ENCODE data around the gene IKZF2. TPM values are rescaled to one million over a fixed set of nuclear protein-coding genes. Genes with fewer than 3 reads are reported as not detected.

The IKZF2 gene
- total RNA-seq, 2 experiments from 2014 or later, result 20.0 to 45.1 TPM

GRCh38 chr2:213152888-213153287 is 1.5 kb upstream of the IKZF2 start:
- intact Hi-C loops (cut with micrococcal nuclease; ENCODE audit: unreplicated experiment), result loop anchor here (1.0 kb wide), 4 partner anchors 13 to 467 kb away; no protein-coding TSS in a partner anchor
- peak overlapping the region; percentile 48; the same call in 1 of the 2 replicates for H2AFZ ChIP-seq (ENCODE audit: low read length)
- peak overlapping the region; percentile 97 for H3K4me2 ChIP-seq (ENCODE audit: low read length)
- H3K4me3 ChIP-seq (ENCODE audit: low read depth, low read length, poor library complexity, severe bottlenecking), result peak overlapping the region; percentile 84
- peak overlapping the region; percentile 92 for H3K27ac ChIP-seq (ENCODE audit: low read depth, low read length, poor library complexity, severe bottlenecking)
- TF ChIP-seq EZH2phosphoT487 (IDR thresholded peaks at IDR 0.05; ENCODE audit: borderline replicate concordance, low read depth, low read length), result no peak
- TF ChIP-seq CTCF (conservative IDR thresholded peaks at IDR 0.05; ENCODE audit: low read length), result no peak
- peaks cover 52% of the 10 kb centered on the region; the same call in 1 of the 2 replicates for H3K79me2 ChIP-seq (ENCODE audit: insufficient read depth, low read depth, low read length)
- POLR2A ChIA-PET, result interaction anchor here (0.5 to 9.4 kb wide), 18 partner anchors 9 to 450 kb away, joined by 3 to 108 read pairs (median 4); partner anchors contain the start of gene SPAG16
- H3K9me3 ChIP-seq (ENCODE audit: low read length), result 0 out of 2 replicates have a peak, but pooled peaks cover 4% of the 10 kb centered on the region
- CTCF ChIA-PET (ENCODE audit: unreplicated experiment), result interaction anchor here (0.6 to 1.2 kb wide), 4 partner anchors 99 to 376 kb away, joined by 3 to 4 read pairs (median 4); no protein-coding TSS in a partner anchor
- peaks cover 54% of the 10 kb centered on the region for H3K4me1 ChIP-seq (ENCODE audit: insufficient read depth, low read length, poor library complexity, severe bottlenecking)
- no TSS peak for BruUV-seq (replicated peaks)
- H3K9me2 ChIP-seq (ENCODE audit: insufficient read depth, low read length), result no peaks in the 10 kb centered on the region
- no peak for DNase-seq (ENCODE audit: low spot score)
- H3K36me3 ChIP-seq (ENCODE audit: insufficient read depth, low read length), result peaks cover 6% of the 10 kb centered on the region; the same call in 1 of the 2 replicates
- no peaks in the 10 kb centered on the region for H4K20me1 ChIP-seq (ENCODE audit: insufficient read depth, low read length)

GRCh38 chr2:213152065-213152794 is 818 bp upstream of the IKZF2 start:
- DNase-seq (ENCODE audit: low spot score), result peak; percentile 53
- Histone ChIP-seq H3K9me3 (ENCODE audit: low read length) (0 out of 2 replicates have a peak, but pooled peaks cover 4% of the 10 kb centered on the region), H3K4me3 (ENCODE audit: low read depth, low read length, poor library complexity, severe bottlenecking) (peak overlapping the region; percentile 84), H3K4me2 (ENCODE audit: low read length) (peak overlapping the region; percentile 97), H3K4me1 (ENCODE audit: insufficient read depth, low read length, poor library complexity, severe bottlenecking) (peaks cover 54% of the 10 kb centered on the region), H3K36me3 (ENCODE audit: insufficient read depth, low read length) (peaks cover 11% of the 10 kb centered on the region), H3K9me2 (ENCODE audit: insufficient read depth, low read length) (no peaks in the 10 kb centered on the region), H3K79me2 (ENCODE audit: insufficient read depth, low read depth, low read length) (peaks cover 53% of the 10 kb centered on the region; the same call in 1 of the 2 replicates), H2AFZ (ENCODE audit: low read length) (peak overlapping the region; percentile 48), H4K20me1 (ENCODE audit: insufficient read depth, low read length) (no peaks in the 10 kb centered on the region), H3K27ac (ENCODE audit: low read depth, low read length, poor library complexity, severe bottlenecking) (peak overlapping the region; percentile 92)
- 0 out of 2 replicates have a peak, but pooled peaks have one; percentile 42 for TF ChIP-seq CTCF (conservative IDR thresholded peaks at IDR 0.05; ENCODE audit: low read length)
- no peak for TF ChIP-seq EZH2phosphoT487 (IDR thresholded peaks at IDR 0.05; ENCODE audit: borderline replicate concordance, low read depth, low read length)
- CTCF ChIA-PET (ENCODE audit: unreplicated experiment), result interaction anchor here (1.0 to 1.2 kb wide), 2 partner anchors 177 to 288 kb away, joined by 3 to 4 read pairs; no protein-coding TSS in a partner anchor
- TSS peak; percentile 90 for BruUV-seq (replicated peaks)
- POLR2A ChIA-PET, result interaction anchor here (0.5 to 9.4 kb wide), 20 partner anchors 9 to 451 kb away, joined by 3 to 108 read pairs (median 3); partner anchors contain the start of gene SPAG16
- intact Hi-C loops (cut with micrococcal nuclease; ENCODE audit: unreplicated experiment), result loop anchor here (1.0 kb wide), 1 partner anchor 14 kb away; no protein-coding TSS in a partner anchor

Data from OCI-LY7 (cell line).